Activated T-cell treated with anti-CD3 and anti-CD28 coated beads for 1 hour (primary cell): Measurements from ENCODE around the gene ITPK1.

Experiments used
- DNase-seq: peaks from one replicate; pipeline ENCODE4 v3.0.0-alpha.2; 2020; ENCODE audit warnings: low read depth

ITPK1 gene

DNA sequence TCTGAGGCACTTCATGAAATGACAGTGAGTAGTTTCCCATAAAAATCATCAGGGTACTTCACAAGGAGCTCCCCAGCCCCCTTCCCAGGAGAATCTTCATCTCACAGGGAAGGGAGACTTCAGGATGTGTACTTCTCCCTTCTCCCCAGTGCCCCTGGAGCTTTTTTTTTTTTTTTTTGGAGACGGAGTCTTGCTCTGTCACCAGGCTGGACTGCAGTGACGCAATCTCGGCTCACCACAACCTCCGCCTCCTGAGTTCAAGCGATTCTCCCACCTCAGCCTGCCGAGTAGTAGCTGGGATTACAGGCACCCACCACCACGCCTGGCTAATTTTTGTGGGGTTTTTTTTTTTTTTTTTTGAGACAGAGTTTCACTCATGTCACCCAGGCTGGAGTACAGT lies 10.4 kb downstream of the ITPK1 start:
- no peak for DNase-seq

DNA sequence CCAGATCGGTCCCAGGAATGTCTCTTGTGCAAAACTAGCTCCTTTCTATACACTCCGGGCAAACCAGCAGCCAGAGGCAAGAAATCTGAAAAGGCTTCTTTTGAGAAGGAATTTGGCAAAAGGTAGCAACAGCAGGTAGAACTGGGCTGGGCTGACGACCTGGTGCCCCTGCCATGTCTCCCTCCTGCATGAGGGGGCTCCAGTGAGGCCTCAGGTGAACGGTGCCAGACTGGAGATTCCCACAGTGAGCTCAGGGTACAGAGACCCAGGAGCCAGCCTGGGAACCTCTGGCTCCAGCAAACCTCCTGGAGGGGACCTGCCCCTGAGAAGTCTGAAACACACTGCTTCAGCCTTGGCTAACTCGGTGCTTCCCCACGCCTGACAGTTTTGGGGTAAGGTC lies 10.8 kb downstream of the ITPK1 start:
- DNase-seq, result no peak

DNA sequence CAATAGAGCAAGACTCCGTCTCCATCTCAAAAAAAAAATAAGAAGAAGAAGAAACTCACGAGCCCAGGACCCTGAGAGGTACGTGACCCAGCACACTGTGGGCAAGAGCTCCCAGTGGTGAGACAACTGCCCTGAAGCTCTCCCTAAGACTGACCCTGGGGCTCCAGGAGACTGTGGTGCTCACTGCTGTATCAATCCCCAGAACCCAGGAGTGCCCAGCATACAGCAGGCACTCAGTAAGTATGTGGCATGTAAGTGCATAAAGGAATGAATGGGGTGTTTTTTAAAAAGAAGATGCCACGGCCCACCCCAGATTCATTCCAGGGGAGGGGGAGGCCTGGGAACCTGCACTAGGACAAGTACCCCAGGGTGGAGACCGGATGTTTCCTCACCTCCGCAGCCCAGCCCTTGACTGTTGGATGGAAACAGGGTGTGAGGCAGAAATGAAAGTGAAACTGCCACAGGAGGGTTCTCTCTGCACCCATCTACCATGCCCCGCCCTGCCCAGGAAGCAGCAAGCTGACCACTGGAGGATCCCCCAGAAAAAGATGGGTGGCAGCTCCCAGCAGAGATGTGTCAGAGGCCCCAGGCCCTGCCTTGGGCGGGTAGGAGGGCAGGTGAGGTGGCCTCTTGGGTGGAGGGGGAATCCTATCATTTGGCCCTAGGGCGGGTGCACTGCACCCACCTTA lies 12.2 kb downstream of the ITPK1 start:
- peak; percentile 45 for DNase-seq

DNA sequence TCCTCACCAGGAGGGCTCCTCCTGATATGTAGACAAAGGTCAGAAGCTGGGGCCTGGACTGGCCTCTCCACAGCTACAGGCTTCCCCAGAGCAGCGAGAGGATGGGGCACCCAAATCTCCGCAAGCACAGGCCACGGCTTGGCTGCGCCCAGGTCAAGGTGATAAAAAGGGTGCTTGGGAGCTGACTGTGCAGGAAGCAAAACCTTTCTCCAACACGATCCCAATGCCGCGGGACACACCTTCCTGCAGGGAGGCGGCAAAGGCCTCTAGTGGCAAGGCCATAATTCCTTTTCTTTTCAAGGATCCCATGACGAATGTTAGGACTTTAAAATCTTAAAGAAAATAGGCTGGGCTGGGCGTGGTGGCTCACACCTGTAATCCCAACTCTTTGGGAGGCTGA lies 13.6 kb downstream of the ITPK1 start:
- no peak for DNase-seq

DNA sequence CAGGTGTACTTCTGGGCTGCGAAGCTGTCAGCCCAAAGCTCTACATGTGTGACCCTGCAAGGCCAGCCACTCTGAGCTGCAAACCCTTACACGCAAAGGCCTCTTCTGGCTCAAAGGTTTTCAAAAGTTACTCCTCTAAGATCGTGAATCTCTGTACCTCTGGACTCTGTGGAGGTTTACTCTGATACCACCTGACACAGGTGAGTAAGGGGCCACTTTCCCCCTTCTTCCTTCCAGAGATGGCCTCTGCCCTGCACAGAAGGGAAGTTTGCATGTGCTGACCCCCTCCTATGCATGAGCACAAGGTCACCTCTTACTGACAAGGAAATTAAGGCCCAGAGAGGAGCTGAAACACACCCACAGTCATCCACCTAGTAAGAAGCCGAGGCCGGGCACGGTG lies 14.5 kb downstream of the ITPK1 start:
- DNase-seq, result no peak

DNA sequence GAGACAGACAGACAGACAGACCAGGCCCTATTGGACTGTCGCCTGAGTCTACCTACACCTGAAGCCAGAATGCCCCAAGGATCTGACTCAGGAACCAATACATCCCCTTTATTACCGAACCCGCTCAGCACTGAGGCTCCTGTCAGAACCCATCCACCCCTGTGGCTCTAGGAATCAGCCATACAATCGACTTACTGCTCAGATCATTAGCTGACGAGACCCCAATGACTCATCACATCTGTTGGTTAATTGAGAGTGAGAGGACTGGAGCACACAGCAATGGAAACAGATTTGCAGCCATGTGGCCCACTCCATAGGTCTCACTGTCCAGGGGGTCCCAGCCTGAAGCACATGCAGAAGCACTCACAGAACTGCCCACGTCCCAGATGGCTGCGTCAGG lies 15.2 kb downstream of the ITPK1 start:
- no peak for DNase-seq

DNA sequence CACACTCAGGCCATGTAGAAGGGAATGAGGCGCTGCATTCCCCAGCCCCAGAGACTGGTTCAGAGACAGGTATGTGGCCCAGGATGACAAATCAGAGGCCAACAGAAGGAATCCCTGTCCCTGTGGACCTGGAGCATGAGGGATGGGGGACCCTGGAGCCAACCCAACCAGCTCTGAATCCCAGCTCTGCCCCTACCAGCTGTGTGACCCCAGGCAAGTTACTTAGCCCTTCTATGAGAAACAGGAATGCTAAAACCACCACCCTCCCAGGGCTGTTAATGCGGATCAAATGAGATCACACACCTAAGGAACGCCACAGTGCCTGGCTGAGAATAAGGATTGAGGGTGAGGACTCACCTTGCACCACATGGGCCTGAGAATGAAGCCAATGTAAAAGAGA lies 15.6 kb downstream of the ITPK1 start:
- DNase-seq, result no peak

DNA sequence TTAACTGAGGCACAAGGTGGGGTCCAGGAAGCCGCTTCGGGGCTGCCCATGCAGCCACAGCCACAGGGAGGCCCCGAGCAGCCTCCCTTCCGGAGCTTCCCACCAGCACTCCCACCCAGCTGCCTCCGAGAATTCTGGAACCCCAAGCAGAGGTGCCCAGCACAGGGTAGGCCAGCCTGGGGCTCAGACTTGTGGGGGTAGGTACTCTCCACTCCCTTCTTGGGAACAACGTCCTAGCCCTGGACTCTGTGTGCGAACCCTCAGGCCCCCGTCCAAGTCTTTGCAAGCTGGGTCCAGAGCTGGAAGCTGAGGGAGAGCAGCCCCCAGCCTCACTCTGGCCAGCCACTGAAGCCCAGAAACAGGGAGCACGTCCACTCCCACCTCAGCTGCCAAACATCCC lies 16.1 kb downstream of the ITPK1 start:
- DNase-seq, result no peak

DNA sequence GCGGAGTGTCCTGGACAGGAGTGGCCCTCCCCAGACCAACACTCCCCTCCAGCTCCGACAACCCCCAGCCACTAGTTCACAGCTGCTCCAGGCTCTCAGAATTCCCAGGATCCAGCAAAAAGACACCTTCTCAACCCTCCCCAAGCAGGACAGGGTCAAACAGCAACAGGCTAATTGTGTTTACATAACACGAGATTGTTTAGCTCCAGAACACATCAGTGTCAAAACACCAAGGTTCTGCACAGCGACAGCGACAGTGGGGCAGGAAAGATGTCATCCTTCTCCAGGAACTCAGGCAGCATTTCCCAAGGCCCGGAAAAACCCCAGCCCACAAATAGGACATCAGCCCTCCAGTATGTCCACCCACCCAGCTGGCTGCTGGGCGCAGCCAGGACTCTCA lies 16.5 kb downstream of the ITPK1 start:
- DNase-seq, result no peak

DNA sequence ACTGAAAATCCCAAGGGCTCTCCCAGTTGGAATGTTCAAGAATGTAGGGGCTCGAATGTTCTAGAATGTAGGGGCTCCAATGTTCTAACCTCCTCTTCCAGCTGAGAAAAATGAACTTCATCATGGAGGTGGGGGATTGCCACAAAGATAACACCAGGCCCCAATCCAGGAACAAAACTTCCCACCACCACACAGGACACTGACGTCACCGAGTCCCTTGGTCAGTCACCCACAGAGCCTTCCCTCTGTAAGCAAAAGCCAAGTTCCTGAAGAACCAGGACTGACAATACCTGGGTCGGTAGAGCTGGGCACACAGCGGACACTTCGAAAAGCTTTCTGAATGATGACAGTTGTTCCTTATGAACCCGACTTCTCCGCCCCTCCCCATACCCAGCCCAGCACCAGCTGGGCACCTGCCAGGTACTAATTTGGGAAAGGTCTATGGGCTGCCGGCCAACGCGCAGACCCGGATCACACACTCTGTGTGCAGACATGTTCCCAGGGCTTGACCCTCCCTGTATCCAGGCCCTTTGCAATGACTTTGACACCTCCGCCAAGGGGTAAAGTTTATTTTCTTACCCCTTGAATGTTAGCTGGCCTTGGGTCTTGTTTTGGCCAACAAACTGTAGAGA lies 18.9 kb downstream of the ITPK1 start:
- DNase-seq, result no peak

DNA sequence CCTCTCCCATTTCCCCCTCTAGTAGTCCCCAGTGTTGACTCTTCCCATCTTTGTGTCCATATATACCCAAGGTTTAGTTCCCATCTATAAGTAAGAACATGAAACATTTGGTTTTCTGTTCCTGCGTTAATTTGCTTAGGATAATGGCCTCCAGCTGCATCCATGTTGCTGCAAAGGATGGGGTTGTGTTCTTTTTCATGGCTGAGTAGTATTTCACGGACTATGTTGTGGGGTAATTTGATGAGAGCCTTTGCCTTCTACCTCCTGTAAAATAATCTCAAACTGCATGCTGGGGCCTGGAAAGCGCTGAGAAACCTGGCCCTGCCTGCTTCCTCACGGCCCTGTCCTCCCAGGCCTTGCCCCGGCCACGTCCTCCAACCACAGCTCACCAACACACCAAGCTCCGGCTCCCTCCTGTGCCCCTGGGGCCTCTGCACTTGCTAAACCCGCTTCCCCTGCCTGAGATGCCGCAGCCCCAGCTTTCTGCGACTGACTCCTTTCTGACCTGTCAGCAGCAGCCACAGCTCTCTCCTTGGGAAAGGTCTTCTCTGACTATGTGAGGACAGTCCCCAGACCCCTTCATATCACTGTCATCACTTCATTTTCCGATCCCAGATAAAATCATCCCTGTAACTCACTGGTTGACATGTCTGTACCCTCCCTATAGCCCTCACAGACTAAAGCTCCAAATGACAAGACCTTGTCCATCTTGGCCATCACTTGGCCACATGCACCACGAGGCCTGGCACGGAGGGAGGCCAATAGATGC lies 19.8 kb downstream of the ITPK1 start:
- no peak for DNase-seq

DNA sequence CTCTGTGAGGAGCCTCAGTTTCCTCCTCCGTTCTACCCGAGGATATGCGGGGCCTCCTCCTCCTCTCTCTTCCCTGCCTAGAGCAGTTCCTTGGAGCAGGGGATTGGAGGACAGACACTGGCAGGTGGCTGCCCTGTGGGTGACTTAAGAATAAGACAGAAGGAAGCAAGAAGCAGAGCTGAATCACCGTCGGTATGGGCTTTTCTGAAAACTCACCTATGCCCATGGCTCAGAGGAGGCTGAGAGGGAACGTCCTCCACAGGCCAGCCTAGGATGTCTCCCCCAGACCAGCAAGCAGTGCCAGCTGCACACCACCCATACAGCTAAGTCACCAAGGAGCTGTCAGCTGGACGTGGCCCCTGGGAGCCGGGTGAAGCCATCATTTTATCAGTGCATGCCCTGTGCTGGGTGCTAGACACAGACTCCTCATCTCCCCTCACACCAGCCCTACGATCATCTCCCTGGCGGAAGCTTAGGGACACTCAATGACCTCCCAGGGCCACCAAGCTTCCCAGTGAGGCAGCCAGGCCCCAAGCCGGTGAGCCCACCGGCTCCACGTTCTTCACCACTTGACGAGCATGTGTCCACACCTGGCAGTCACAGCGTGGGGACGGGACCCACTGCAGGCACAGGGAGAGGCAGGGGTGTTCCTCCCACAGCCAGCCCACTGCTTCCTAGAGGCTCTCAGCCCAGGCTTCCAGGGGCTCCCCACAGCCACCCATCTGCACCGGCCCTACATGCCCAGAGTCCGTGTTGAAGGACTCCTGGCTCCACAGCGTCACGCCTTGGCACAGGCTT lies 21.4 kb downstream of the ITPK1 start:
- DNase-seq, result no peak

DNA sequence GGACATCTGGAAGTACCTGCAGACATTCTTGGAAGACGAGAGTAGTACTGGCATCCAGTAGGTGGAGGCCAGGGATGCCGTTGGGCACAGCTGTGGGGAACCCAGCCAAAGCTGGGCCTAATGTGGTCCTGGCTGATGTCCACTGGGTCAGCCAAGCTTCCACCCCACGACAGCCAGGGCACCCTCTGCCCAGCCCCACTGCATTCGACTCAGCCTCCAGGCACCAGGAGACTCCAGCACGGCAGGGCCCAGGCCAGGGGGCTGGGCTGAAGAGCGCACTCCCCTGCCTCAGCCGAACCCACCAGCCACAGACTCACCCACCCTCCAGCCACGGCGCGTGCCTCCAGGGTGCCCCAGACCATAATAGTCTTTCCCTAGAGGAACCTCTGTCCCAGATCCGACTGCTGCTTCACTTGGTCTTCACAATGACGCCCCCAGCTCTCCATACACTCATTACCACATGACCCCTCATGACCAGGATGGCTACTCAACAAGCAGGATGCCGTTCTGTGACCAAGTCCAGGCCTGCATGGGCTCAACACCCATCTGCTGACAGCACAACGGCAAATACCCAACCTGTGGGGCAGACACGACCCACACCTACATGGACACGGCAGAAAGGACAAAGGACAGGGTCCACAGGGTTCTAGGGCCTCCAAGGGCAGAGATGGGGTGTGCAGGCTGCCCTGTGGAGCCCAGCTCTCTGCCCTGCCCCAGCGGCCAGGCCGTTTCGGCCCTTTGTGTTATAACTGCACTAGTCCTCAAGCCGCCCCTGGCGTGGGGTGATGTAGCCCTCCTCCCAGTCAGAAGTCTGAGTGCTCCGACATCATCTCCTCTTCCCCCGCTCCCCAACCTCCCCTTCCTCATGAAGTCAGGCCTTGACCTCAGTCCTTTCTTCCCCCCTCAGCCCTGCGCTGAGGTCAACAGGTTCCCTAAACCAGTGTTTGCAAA lies 22.8 kb downstream of the ITPK1 start:
- no peak for DNase-seq

DNA sequence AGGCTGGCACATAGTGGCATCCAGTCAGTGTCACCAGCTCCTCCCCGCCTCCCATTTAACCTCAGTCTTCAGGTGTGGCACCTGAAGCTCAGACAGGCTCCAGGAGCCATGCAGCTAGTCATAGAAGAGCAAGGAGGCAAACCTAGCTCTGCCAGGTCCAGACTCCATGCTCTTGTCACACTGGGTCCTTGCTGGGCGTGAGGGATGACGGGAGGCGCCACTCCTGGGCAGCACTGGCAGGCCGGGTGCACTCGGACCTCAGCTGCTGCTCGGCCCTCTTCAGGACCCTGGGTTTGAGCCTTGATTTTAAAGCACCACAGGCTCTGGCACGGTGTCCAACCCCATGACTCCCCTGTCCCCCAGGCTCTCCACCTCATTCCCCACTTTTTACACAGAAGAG lies 24.1 kb downstream of the ITPK1 start:
- DNase-seq, result no peak

DNA sequence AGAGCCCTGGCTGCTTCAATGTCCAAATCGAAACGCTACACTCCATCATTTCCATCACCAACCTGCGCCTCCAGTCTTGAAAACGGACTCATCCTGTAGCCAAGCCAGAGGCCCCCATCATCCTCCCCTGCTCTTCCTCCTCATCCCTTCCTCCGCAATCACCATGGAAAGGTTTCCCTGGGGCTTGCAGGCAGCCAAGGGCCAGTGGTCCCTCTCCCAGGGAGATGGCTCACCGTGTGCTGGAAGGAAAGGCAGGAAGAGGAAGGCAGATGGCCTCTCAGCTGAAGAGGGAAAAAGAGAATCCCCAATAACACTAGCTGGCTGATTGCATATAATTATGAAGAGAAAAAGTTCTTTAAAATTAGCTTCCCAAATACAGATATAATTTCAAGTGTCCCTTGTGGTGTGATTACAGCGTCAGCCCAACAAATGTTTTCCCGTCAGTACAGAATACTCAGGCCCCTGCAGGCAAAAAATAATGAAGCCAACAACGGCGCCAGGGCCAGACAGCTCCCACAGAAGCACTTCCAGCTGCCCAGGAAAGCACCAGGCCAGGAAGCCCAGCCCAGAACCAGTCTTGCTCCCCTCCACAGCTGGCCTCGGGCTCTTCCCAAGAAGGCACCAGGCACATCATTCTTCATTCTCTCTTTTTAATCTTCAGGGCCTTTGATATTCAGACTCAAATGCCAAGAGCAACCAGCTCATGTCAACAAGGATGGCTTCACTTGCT lies 24.7 kb downstream of the ITPK1 start:
- DNase-seq, result no peak

DNA sequence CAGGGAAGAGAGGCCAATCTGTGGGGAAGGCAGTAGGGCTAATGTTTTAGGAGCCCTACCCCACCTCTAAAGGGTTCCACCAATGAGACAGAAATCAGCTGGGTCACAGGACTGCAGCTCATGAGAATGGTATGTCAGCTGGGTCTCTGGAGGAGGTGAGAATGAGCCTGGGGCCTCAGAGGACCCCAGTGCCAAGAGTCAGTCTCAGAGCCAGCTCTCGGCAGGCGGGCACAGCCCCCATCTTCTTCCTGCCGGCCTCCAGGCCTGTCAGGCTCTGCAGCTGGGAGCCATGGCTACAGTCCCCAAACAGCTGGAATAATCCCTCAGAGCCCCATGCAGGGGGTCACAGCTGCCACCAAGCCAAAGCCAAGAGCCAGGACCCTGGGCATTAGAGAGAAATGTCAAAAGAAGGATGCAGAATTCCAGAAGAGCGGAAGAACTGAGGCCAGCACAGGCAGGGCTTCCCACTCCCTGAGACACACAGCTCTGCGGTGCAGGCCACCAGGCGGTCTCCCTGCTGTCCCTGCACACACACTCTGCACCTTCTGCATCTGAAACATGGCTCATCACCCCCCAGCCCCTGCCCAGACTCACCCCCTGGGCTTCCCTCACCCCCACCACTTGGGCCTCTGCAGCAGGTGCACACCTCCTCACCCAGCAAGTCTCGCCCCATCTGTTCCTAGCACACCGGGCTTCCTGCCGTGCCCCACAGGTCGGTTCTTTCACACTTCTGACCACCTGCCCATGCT lies 26.0 kb downstream of the ITPK1 start:
- no peak for DNase-seq

DNA sequence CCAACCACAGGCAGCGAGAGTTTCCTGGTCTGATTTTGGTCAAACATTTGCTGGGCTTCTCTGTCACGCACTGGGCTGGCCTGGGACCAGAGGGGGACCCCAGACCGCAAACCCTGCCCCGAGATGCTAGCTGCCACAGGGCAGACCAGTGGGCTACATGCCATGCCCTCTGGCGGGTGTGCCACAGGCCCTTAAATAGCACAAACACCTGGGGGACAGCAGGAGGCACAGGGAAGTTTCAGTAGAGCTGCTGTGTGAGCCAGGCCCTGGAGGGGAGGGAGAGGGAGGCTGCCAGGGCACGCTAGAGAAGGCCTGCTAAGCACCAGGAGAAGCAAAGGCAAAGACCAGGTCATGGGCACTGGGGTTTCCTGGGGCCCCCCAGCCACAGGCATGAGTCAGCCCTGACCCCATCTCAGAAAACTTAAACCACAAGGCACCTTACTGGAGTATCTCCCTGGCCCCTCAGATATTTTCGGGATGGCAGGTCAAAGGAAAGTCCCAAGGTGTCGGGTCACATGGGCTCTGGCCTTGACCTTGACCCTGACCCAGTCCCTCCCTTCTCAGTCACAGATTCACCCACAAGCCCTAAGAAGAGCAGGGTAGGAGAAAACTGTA lies 29.2 kb downstream of the ITPK1 start:
- DNase-seq, result no peak

DNA sequence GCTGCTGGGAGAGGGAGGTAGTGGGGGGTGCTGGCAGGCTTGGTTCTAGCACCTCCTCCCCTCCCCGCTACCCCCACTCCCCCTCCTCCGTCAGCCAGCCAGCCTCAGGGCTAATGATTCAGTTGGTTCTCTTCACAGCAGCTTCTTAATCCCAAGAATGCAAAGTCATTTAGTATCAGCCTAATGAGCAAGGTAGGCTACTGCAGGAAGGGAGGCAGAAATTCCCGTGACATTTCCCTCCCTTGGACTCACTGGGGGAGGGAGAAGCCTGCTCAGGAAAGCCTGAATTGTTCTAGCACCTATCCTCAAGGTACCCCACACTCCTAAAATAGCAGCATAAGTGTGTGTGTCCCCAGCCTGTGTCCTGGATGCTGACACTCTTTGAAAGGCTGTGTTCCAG lies 29.8 kb downstream of the ITPK1 start:
- no peak for DNase-seq
